Gastroesophageal sphincter (tissue), 4 donors: ENCODE data around the gene NUDT9. TPM values are rescaled to one million over a fixed set of nuclear protein-coding genes. Genes with fewer than 3 reads are reported as not detected.
A peak's percentile ranks its signal among the peaks of the same experiment; 100 is the strongest.
"Not testable (repeated sequence)": the region's sequence is repeated elsewhere in the genome, so short reads cannot be mapped to it uniquely, and the experiment has no call there.

Source experiments
- ATAC-seq: fragments of 150-250 bp; one replicate; pipeline ENCODE4 v1.9.1; 2016; ENCODE audit warnings: mild to moderate bottlenecking, moderate library complexity
- H3K27ac ChIP-seq, 4 donors: fragments of 200-600 bp; sonication (generic) in 3 of 4; 1 replicate in 3 of 4; 2 replicates in 1 of 4; pipeline ENCODE4 v1.5.1; 2016 to 2019
- H3K27me3 ChIP-seq: fragments of 200-600 bp; sonication (generic); one replicate; pipeline ENCODE4 v1.5.1; 2019
- H3K36me3 ChIP-seq, 2 donors: fragments of 200-600 bp; sonication (generic); one replicate each; pipeline ENCODE4 v1.5.1; 2019; ENCODE audit warnings: control low read depth in 1 of 2
- H3K4me1 ChIP-seq, 3 donors: fragments of 200-600 bp; sonication (generic); 1 replicate in 2 of 3; 2 replicates in 1 of 3; pipeline ENCODE4 v1.5.1; 2016 to 2019; ENCODE audit warnings: control low read depth in 2 of 3
- H3K4me3 ChIP-seq, 2 donors: fragments of 200-600 bp; sonication (generic); one replicate each; pipeline ENCODE4 v1.5.1; 2019; ENCODE audit warnings: mild to moderate bottlenecking in 1 of 2, moderate library complexity in 1 of 2
- H3K9me3 ChIP-seq, 3 donors: fragments of 200-600 bp; sonication (generic); one replicate each; pipeline ENCODE4 v1.5.1; 2017 to 2019; ENCODE audit warnings: control low read depth in 2 of 3
- CTCF ChIP-seq, 4 experiments: fragments of 200-600 bp in 2 of 4; fragments of 450-650 bp in 2 of 4; sonication (generic) in 1 of 4; IDR thresholded peaks; one replicate each; pipeline ENCODE4 v1.5.1; 2017 to 2019; ENCODE audit warnings: antibody characterized with exemption in 4 of 4, mild to moderate bottlenecking in 2 of 4, moderate library complexity in 2 of 4
- EP300 ChIP-seq: sonication (generic); formaldehyde crosslinking; IDR thresholded peaks from one replicate; pipeline ENCODE4 v1.6.1; 2017; ENCODE audit warnings: antibody characterized with exemption, mild to moderate bottlenecking
- POLR2A ChIP-seq, 2 donors: fragments of 450-650 bp; IDR thresholded peaks; one replicate each; pipeline ENCODE4 v1.6.1; 2017; ENCODE audit warnings: antibody characterized with exemption in 2 of 2, mild to moderate bottlenecking in 2 of 2, moderate library complexity in 1 of 2
- POLR2AphosphoS5 ChIP-seq: sonication (generic); formaldehyde crosslinking; IDR thresholded peaks from one replicate; pipeline ENCODE4 v1.6.1; 2017; ENCODE audit warnings: antibody characterized with exemption
- WGBS, 2 donors: methylation state at CpG; one replicate each; pipeline ENCODE4 v1.1.5; 2018; ENCODE audit warnings: low coverage in 1 of 2; 5-methylcytosine and 5-hydroxymethylcytosine counted together
- total RNA-seq, 4 donors: library from RNA; depleted of rRNA; stranded (reverse); fragments of >200 nt; gene quantifications; one replicate each; pipeline ENCODE4 v1.1.0, GENCODE V29; 2016

The NUDT9 gene
- total RNA-seq, 4 donors from 2014 or later = 19.3 to 26.7 (median 22.8) TPM

DNA sequence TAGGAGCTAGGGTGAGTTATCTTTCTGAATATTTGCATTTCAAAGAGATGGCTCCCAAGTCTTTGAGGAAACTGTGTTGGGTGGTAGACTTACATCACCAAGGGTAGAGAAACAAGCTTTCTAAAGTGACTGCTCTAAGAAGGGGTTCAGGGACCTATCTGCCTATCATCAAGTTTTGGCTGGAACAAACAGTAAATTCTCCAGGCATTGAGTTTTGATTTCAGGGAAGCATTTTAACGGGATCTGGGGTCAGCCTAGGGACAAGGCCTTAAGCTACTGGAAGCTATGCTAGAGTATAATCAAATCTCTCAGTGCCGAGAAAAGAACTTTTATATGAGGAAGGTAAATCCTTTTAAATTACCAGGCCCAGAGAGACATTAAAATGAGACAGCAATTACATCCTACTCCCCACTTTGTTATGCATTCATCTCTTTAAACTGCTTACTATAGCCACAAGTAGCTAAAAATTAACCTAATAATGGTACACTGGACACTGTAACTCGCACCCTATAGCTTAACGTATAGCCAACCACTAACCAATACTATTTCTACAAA, 2.0 kb upstream of the NUDT9 start:
- H3K4me3 ChIP-seq = no peak overlapping the region
- peaks cover 0 to 31% (median 10%) of the 10 kb centered on the region in 3 donors for H3K4me1 ChIP-seq
- no peaks in the 10 kb centered on the region for H3K9me3 ChIP-seq
- no peaks in the 10 kb centered on the region for H3K27me3 ChIP-seq
- TF ChIP-seq CTCF (IDR thresholded peaks at IDR 0.05) = no peak
- TF ChIP-seq POLR2AphosphoS5 = no peak
- no peak overlapping the region for H3K27ac ChIP-seq
- 70% methylated on average over 4 of the region's 4 CpGs for WGBS, 2 donors
- no peaks in the 10 kb centered on the region for H3K36me3 ChIP-seq
- ATAC-seq = no peak

DNA sequence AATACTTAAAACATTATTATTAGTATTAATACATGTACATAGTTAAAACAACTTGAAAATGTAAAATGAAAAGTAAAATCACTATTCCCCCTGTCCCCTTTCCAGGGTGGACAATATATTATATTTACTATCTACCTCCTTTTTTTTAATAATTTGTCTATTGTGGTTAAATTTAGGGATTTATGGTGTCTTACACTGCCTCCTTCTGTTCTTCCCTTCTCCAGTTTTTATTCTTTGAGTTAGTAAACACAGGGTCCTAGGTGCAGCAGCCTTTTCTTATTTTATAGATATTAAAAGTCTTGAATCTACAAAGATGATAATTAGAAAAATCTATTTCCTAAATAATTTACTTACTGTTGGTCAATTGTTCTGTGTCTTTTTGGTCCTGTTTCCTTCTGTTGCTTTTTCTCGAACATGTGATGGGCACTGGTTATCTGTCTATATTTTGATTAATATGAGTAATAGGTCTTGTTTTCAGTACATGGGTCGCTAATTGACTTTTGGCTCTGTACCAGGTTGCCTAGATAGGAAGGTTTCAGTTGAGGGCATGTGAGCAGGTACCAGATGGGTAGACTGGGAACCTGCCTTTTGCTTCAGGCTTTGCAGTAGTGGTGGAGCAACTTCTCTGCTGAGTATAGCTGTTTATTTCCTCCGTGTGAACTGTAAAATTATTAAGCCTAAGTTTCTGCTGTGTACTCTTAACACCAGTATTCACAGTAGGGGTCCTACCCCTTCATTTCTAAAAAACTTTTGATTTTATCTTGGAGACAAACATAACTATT, 1.1 kb downstream of the NUDT9 start:
- TF ChIP-seq CTCF (IDR thresholded peaks at IDR 0.05) (no peak), EP300 (no peak), POLR2AphosphoS5 (no peak), POLR2A (IDR thresholded peaks at IDR 0.05) (no peak)
- ATAC-seq = no peak
- Histone ChIP-seq H3K36me3 (no peaks in the 10 kb centered on the region), H3K27me3 (no peaks in the 10 kb centered on the region), H3K4me3 (peak overlapping the region; percentile 80 to 99), H3K27ac (peak overlapping the region in 3 of 4 donors; percentile 85 to 95 (median 94)), H3K9me3 (no peaks in the 10 kb centered on the region), H3K4me1 (peaks cover 0 to 45% (median 10%) of the 10 kb centered on the region in 3 donors)
- 6 to 21% methylated on average over 2 to 3 of the region's 3 CpGs for WGBS, 2 donors

DNA sequence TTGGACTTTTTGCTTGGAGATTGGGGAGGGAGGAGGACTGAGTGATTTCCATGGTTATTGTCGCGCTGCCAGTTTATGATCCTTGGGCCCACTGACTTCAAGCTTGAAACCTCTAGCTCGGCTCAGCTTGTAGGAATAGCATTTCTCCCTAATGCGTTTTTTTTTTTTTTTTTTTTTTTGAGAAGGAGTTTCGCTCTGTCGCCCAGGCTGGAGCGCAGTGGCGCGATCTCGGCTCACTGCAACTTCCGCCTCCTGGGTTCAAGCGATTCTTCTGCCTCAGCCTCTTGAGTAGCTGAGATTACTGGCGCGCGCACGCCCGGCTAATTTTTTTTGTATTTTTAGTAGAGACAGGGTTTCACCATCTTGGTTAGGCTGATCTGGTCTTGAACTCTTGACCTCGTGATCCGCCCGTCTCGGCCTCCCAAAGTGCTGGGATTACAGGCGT, 1.7 kb downstream of the NUDT9 start:
- H3K27me3 ChIP-seq, H3K27ac ChIP-seq, H3K9me3 ChIP-seq, H3K36me3 ChIP-seq, ATAC-seq: not testable (repeated sequence)
- whole genome bisulfite sequencing, 2 donors = 63 to 92% methylated on average over 6 to 13 of the region's 22 CpGs
- peaks cover 0 to 45% (median 10%) of the 10 kb centered on the region in 3 donors for H3K4me1 ChIP-seq
- H3K4me3 ChIP-seq = peak overlapping the region in 1 of 2 donors; percentile 80

GRCh38 chr4:87425711-87426110, 3.3 kb downstream of the NUDT9 start:
- ATAC-seq = no peak
- Histone ChIP-seq H3K36me3 (no peaks in the 10 kb centered on the region), H3K4me1 (peaks cover 0 to 45% (median 10%) of the 10 kb centered on the region in 3 donors), H3K27ac (no peak overlapping the region), H3K4me3 (no peak overlapping the region), H3K27me3 (no peaks in the 10 kb centered on the region), H3K9me3 (no peaks in the 10 kb centered on the region)
- 83 to 100% methylated on average over 2 of the region's 2 CpGs for WGBS, 2 donors
- TF ChIP-seq EP300 = no peak
- TF ChIP-seq POLR2A (IDR thresholded peaks at IDR 0.05) = no peak
- no peak for TF ChIP-seq POLR2AphosphoS5

DNA sequence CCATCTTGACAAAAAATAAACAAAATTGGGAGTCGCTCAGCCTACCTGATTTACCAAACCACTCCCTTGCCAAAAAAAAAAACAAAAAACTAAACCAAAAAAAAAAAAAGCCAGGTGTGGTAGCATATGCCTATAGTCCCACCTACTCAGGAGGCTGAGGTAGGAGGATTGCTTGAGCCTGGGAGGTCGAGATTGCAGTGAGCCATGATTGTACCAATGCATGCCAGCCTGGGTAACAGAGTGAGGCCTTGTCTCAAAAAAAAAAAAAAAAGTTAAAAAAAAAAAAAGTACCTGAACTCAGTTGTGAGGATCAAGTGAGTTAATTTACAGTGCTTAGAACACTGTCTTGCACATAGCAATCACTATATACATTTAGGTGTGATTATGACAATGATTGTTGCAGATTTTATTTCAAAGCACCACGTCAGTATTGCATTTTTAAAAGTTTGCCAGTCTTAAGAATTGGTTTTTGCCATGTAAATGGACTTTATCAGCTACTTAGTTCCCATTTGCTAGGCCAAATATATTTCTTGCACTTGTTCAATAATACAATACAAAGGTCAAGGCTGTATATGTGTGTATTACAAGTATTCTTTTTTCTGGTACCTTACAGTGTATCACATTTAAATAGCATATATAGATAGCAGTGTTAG, 4.6 kb downstream of the NUDT9 start:
- Histone ChIP-seq H3K4me1 (peaks cover 0 to 37% (median 3%) of the 10 kb centered on the region in 3 donors), H3K27me3 (no peaks in the 10 kb centered on the region), H3K27ac (no peak overlapping the region), H3K4me3 (no peak overlapping the region), H3K36me3 (no peaks in the 10 kb centered on the region), H3K9me3 (no peaks in the 10 kb centered on the region)
- TF ChIP-seq POLR2AphosphoS5 (no peak), POLR2A (IDR thresholded peaks at IDR 0.05) (no peak), EP300 (no peak), CTCF (IDR thresholded peaks at IDR 0.05) (no peak)
- 87 to 97% methylated on average over 3 of the region's 3 CpGs for WGBS, 2 donors
- ATAC-seq = no peak
